GM12878 (cell line): ENCODE measurements around the gene PPP1R3C. TPM values are rescaled to one million over a fixed set of nuclear protein-coding genes. Genes with fewer than 3 reads are reported as not detected.

Source experiments
- ATAC-seq: fragments of 200-7000 bp; cut with Tn5 transposase; 3 replicates; pipeline ENCODE4 v1.9.1; 2020; ENCODE audit warnings: mild to moderate bottlenecking, moderate library complexity
- BruUV-seq: library from RNA; stranded (reverse); fragments of 400-500 nt; replicated peaks from 2 replicates; lab custom pipeline; 2021; lab: Mats Ljungman, UMichigan
- CTCF ChIA-PET: fragments of 300-600 bp; sonication (Branson Sonifier 250); formaldehyde crosslinking; extraction: SDS; loops from one replicate; lab custom pipeline; 2021; ENCODE audit warnings: inconsistent platforms; lab: Yijun Ruan, JAX
- POLR2A ChIA-PET: fragments of 350-600 bp; formaldehyde crosslinking; extraction: SDS; loops from one replicate; lab custom pipeline; 2021; ENCODE audit warnings: inconsistent platforms; lab: Charles Lee
- RAD21 ChIA-PET: fragments of 300-600 bp; sonication (Branson Sonifier 250); formaldehyde crosslinking; loops from one replicate; lab custom pipeline; 2023; ENCODE audit warnings: antibody characterized with exemption; ENCODE audit not compliant: unreplicated experiment; lab: Charles Lee
- SMC1A ChIA-PET: fragments of 300-600 bp; sonication (Branson Sonifier 250); formaldehyde crosslinking; loops from one replicate; lab custom pipeline; 2023; ENCODE audit not compliant: unreplicated experiment, uncharacterized antibody; lab: Charles Lee
- DNase-seq: peaks from one replicate; pipeline ENCODE4 v3.0.0-alpha.2; 2011; ENCODE audit warnings: low read depth, low spot score
- FAIRE-seq: peaks from 3 replicates; lab custom pipeline; 2011; peaks lifted over from hg19 to GRCh38; lab: Jason Lieb, UNC
- H2AFZ ChIP-seq: 2 replicates; pipeline ENCODE4 v1.6.0; 2011; ENCODE audit warnings: low read depth, low read length, control low read depth; ENCODE audit not compliant: control insufficient read depth
- H3K27ac ChIP-seq: 2 replicates; pipeline ENCODE4 v1.5.1; 2011; ENCODE audit warnings: control low read depth; ENCODE audit not compliant: control insufficient read depth, insufficient read depth
- H3K27me3 ChIP-seq, 2 experiments: replicated peaks in 1 of 2; 2 replicates each; pipeline versions ENCODE4 v1.6.0 to v1.6.1; 2011; ENCODE audit warnings: low read length in 1 of 2; ENCODE audit not compliant: control insufficient read depth in 2 of 2, insufficient read depth in 2 of 2
- H3K36me3 ChIP-seq, 2 experiments: 2 replicates each; pipeline ENCODE4 v1.5.1; 2011; ENCODE audit warnings: low read length in 1 of 2; ENCODE audit not compliant: control insufficient read depth in 2 of 2, insufficient read depth in 2 of 2
- H3K4me1 ChIP-seq: 2 replicates; pipeline ENCODE4 v1.6.1; 2011; ENCODE audit warnings: mild to moderate bottlenecking, low read length, moderate library complexity, mixed read lengths; ENCODE audit not compliant: control insufficient read depth, insufficient read depth
- H3K4me2 ChIP-seq: 2 replicates; pipeline ENCODE4 v1.6.0; 2011; ENCODE audit warnings: control low read depth; ENCODE audit not compliant: control insufficient read depth, insufficient read depth
- H3K4me3 ChIP-seq: fragments of 200-600 bp; sonication (generic); 2 replicates; pipeline ENCODE4 v1.5.1; 2016
- H3K79me2 ChIP-seq: 2 replicates; pipeline ENCODE4 v1.6.0; 2011; ENCODE audit warnings: low read length; ENCODE audit not compliant: control insufficient read depth, insufficient read depth
- H3K9ac ChIP-seq: 2 replicates; pipeline ENCODE4 v1.8.0; 2011; ENCODE audit warnings: low read length, control low read depth, mixed read lengths; ENCODE audit not compliant: control insufficient read depth, insufficient read depth
- H3K9me3 ChIP-seq: replicated peaks from 3 replicates; pipeline ENCODE4 v1.5.1; 2011; ENCODE audit warnings: mild to moderate bottlenecking, low read length; ENCODE audit not compliant: control insufficient read depth, insufficient read depth
- H4K20me1 ChIP-seq: 2 replicates; pipeline ENCODE4 v1.6.0; 2011; ENCODE audit not compliant: control insufficient read depth, insufficient read depth
- CBX3 ChIP-seq: fragments of 200-600 bp; sonication (generic); IDR thresholded peaks from 2 replicates; pipeline ENCODE4 v1.6.1; 2016; ENCODE audit warnings: low read depth, borderline replicate concordance
- ETV6 ChIP-seq, 2 experiments: fragments of 450-650 bp in 1 of 2; IDR thresholded peaks in 1 of 2; conservative IDR thresholded peaks in 1 of 2; 2 replicates each; pipeline ENCODE4 v1.6.1; 2014; ENCODE audit warnings: antibody characterized with exemption in 1 of 2, borderline replicate concordance in 1 of 2, low read depth in 1 of 2, mild to moderate bottlenecking in 1 of 2, moderate library complexity in 1 of 2
- GATAD2B ChIP-seq: fragments of 450-650 bp; conservative IDR thresholded peaks from 2 replicates; pipeline ENCODE4 v1.6.1; 2017; ENCODE audit warnings: low read depth, mild to moderate bottlenecking, moderate library complexity
- KAT2A ChIP-seq: conservative IDR thresholded peaks from 2 replicates; pipeline ENCODE4 v1.6.1; 2011; ENCODE audit warnings: low read depth, low read length; ENCODE audit not compliant: control insufficient read depth
- YY1 ChIP-seq: IDR thresholded peaks from 2 replicates; pipeline ENCODE4 v1.6.1; 2011; ENCODE audit warnings: low read depth, mild to moderate bottlenecking, low read length
- ZNF622 ChIP-seq: fragments of 450-650 bp; IDR thresholded peaks from 2 replicates; pipeline ENCODE4 v1.6.1; 2017; ENCODE audit warnings: mild to moderate bottlenecking, inconsistent platforms
- WGBS: methylation state at CpG from one replicate; pipeline ENCODE4 v1.1.6; 2016; ENCODE audit warnings: low lambda C conversion rate; ENCODE audit not compliant: insufficient replicate concordance, insufficient coverage; ENCODE audit errors: missing lambda C conversion rate; 5-methylcytosine and 5-hydroxymethylcytosine counted together
- in situ Hi-C: fragments of 300-500 bp; cut with MboI; formaldehyde crosslinking; loops from 9 replicates; pipeline ENCODE4 v1.14.3; 2018; ENCODE audit warnings: mixed read lengths
- intact Hi-C: fragments of 100-400 bp; cut with micrococcal nuclease; formaldehyde crosslinking; loops from one replicate; pipeline ENCODE4 v1.14.2; 2022; ENCODE audit not compliant: unreplicated experiment
- polyA plus RNA-seq, 11 experiments: library from polyadenylated mRNA; depleted of rRNA in 4 of 11; unstranded in 6 of 11; stranded (reverse) in 5 of 11; fragments of >200 nt; fragmentation: Nextera tagmentation in 4 of 11; fragmentation: Illumina TruSeq in 1 of 11; extraction: Ambion mirVana in 4 of 11; extraction: Trizol in 1 of 11; gene quantifications; 1 replicate in 1 of 11; 2 replicates in 10 of 11; pipeline versions ENCODE4 v1.2.1 to v1.2.3, GENCODE V29; 2011 to 2016; ENCODE audit warnings: inconsistent platforms in 2 of 11, missing spikeins in 2 of 11, low read depth in 1 of 11
- total RNA-seq, 4 experiments: library from RNA; depleted of rRNA in 3 of 4; stranded (reverse); fragments of >200 nt in 3 of 4; fragmentation: Illumina TruSeq in 1 of 4; extraction: Trizol in 1 of 4; gene quantifications; 2 replicates each; pipeline versions ENCODE4 v1.2.1 to v1.2.3, GENCODE V29; 2013 to 2021
- TF ChIP-seq, protein P1 (sequence below): IDR thresholded peaks from 2 replicates; pipeline ENCODE4 v1.6.1; 2012; ENCODE audit warnings: improper control_type of control experiment, low read depth, low read length; ENCODE audit not compliant: insufficient replicate concordance

The PPP1R3C gene
- total and polyA plus RNA-seq, 10 of the 15 experiments (the other 5 are each of a cell fraction or from before 2014, with no cell fraction given) = 0.01 to 0.08 (median 0.04) TPM; not detected in 6

DNA sequence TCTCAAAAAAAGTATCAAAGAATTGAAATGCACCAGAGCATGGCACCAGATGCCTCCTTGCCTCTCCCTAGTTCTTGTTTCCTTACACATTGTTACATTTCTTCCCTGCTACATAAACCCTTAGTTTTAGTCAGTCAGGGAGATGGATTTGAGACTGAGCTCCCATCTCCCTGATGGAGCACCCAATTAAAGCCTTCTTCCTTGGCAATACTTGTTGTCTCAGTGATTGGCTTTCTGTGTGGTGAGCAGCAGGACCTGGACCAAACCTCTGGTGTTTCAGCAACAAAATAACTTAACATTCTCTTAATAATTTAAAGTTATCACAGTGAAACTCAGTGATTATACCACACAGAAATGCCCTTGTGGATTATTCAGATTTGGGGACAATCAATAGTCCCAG, 26.9 kb downstream of the PPP1R3C start (continued):
- TF ChIP-seq, protein P1, sequence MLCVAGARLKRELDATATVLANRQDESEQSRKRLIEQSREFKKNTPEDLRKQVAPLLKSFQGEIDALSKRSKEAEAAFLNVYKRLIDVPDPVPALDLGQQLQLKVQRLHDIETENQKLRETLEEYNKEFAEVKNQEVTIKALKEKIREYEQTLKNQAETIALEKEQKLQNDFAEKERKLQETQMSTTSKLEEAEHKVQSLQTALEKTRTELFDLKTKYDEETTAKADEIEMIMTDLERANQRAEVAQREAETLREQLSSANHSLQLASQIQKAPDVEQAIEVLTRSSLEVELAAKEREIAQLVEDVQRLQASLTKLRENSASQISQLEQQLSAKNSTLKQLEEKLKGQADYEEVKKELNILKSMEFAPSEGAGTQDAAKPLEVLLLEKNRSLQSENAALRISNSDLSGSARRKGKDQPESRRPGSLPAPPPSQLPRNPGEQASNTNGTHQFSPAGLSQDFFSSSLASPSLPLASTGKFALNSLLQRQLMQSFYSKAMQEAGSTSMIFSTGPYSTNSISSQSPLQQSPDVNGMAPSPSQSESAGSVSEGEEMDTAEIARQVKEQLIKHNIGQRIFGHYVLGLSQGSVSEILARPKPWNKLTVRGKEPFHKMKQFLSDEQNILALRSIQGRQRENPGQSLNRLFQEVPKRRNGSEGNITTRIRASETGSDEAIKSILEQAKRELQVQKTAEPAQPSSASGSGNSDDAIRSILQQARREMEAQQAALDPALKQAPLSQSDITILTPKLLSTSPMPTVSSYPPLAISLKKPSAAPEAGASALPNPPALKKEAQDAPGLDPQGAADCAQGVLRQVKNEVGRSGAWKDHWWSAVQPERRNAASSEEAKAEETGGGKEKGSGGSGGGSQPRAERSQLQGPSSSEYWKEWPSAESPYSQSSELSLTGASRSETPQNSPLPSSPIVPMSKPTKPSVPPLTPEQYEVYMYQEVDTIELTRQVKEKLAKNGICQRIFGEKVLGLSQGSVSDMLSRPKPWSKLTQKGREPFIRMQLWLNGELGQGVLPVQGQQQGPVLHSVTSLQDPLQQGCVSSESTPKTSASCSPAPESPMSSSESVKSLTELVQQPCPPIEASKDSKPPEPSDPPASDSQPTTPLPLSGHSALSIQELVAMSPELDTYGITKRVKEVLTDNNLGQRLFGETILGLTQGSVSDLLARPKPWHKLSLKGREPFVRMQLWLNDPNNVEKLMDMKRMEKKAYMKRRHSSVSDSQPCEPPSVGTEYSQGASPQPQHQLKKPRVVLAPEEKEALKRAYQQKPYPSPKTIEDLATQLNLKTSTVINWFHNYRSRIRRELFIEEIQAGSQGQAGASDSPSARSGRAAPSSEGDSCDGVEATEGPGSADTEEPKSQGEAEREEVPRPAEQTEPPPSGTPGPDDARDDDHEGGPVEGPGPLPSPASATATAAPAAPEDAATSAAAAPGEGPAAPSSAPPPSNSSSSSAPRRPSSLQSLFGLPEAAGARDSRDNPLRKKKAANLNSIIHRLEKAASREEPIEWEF = no peak

DNA sequence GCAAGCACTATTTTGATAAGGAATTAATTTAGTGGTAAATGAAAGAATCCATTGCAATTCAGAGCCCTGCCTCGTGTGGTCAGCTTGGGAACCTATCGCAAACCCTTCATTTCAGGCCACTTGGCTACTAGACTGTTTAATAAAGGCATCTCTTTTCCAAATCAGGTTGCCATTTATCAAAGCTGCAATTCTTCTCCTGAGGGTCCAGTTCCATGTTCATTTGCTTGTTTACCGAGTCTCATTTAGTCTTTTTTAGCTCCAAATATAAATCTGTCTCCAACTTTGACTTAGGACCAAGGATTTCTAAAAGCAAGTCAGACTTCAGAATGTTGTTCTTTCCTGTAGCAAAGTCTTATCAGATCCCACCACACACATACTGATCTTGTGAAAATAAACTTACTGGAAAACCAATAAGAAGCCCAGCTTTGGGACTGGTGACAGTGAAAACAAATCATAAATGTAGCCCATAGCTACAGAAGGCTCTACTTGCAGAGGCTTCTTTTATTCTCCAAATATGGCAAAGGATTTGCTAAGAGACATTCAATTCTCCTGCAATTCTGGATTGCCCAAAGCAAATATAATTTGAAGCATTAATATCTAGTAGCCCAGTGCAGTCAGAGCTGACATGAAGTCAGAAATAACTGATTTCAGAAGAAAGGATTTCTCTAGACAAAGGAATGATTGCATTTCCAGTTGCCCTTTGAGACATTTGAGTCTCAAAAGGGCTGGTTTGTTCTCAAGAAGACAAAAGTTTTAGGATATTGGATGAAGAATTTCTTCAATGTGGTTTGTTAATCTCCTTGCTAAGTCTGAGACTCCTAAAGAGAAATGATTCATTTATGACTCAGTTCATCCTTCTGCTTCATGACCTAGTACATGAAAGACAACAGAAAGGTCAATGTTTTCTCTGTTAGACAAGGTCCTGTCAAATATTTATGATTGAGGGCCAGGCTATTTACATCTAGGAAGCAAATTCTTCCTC, 28.0 kb downstream of the PPP1R3C start:
- no peaks in the 10 kb centered on the region for H3K4me1 ChIP-seq
- FAIRE-seq = no peak
- SMC1A ChIA-PET = no interaction called here

More for the DNA sequence above, 28.0 kb downstream of the PPP1R3C start:
- Histone ChIP-seq H3K27me3 (no peaks in the 10 kb centered on the region), H3K4me3 (no peak overlapping the region), H3K9me3 (no peaks in the 10 kb centered on the region), H3K27ac (no peak overlapping the region), H3K9ac (no peak overlapping the region), H3K36me3 (no peaks in the 10 kb centered on the region), H2AFZ (no peak overlapping the region), H4K20me1 (no peaks in the 10 kb centered on the region), H3K4me2 (no peak overlapping the region), H3K79me2 (no peaks in the 10 kb centered on the region)
- BruUV-seq = no TSS peak
- in situ Hi-C loops (no loop called here), intact Hi-C loops (no loop called here)
- ChIA-PET CTCF (interaction anchor here (1.1 to 2.3 kb wide), 2 partner anchors 8 to 31 kb away, joined by 3 to 5 read pairs; no protein-coding TSS in a partner anchor), RAD21 (no interaction called here), POLR2A (no interaction called here)
- ATAC-seq (no peak), DNase-seq (no peak)
- no peak for TF ChIP-seq YY1
- TF ChIP-seq KAT2A = no peak
- no peak for TF ChIP-seq GATAD2B
- TF ChIP-seq CBX3 = no peak
- no peak for TF ChIP-seq ETV6 (conservative IDR thresholded peaks at IDR 0.05 in 1 of 2, IDR thresholded peaks at IDR 0.05 in 1 of 2; ENCODE audit: borderline replicate concordance in 1 of 2, low read depth in 1 of 2)
- TF ChIP-seq ZNF622 = no peak
- WGBS = 36% methylated on average over 3 of the region's 3 CpGs
